Tibial nerve (tissue), 4 donors: ENCODE data around the gene CARS2. TPM values are rescaled to one million over a fixed set of nuclear protein-coding genes. Genes with fewer than 3 reads are reported as not detected.

ENCODE experiments used
- DNase-seq, 2 donors: peaks; one replicate each; pipeline ENCODE4 v3.0.0-alpha.2; 2019; ENCODE audit warnings: low spot score in 2 of 2
- H3K27ac ChIP-seq, 4 donors: fragments of 200-600 bp; sonication (generic) in 3 of 4; one replicate each; pipeline ENCODE4 v1.5.1; 2017 to 2019; ENCODE audit warnings: mild to moderate bottlenecking in 1 of 4
- H3K27me3 ChIP-seq, 2 donors: fragments of 200-600 bp; sonication (generic) in 1 of 2; one replicate each; pipeline versions ENCODE4 v1.5.1 to v1.6.0; 2017 to 2019
- H3K36me3 ChIP-seq, 3 donors: fragments of 200-600 bp; sonication (generic); one replicate each; pipeline ENCODE4 v1.5.1; 2018 to 2019
- H3K4me1 ChIP-seq, 4 donors: fragments of 200-600 bp; sonication (generic) in 3 of 4; one replicate each; pipeline ENCODE4 v1.5.1; 2017 to 2019
- H3K4me3 ChIP-seq, 4 donors: fragments of 200-600 bp; sonication (generic) in 3 of 4; one replicate each; pipeline ENCODE4 v1.5.1; 2017 to 2019; ENCODE audit warnings: mild to moderate bottlenecking in 1 of 4, moderate library complexity in 1 of 4
- H3K9me3 ChIP-seq, 4 donors: fragments of 200-600 bp; sonication (generic) in 3 of 4; one replicate each; pipeline ENCODE4 v1.5.1; 2017 to 2019
- CTCF ChIP-seq, 5 experiments: fragments of 200-600 bp in 3 of 5; fragments of 450-650 bp in 2 of 5; sonication (generic) in 3 of 5; IDR thresholded peaks; one replicate each; pipeline ENCODE4 v1.5.1; 2016 to 2019; ENCODE audit warnings: antibody characterized with exemption in 5 of 5, mild to moderate bottlenecking in 3 of 5, moderate library complexity in 2 of 5
- EP300 ChIP-seq, 2 donors: sonication (generic); formaldehyde crosslinking; IDR thresholded peaks; one replicate each; pipeline ENCODE4 v1.6.1; 2017; ENCODE audit warnings: antibody characterized with exemption in 2 of 2, mild to moderate bottlenecking in 1 of 2
- POLR2A ChIP-seq, 2 donors: fragments of 450-650 bp; IDR thresholded peaks; one replicate each; pipeline ENCODE4 v1.6.1; 2017; ENCODE audit warnings: antibody characterized with exemption in 2 of 2, mild to moderate bottlenecking in 2 of 2, moderate library complexity in 2 of 2
- WGBS, 2 donors: methylation state at CpG; one replicate each; pipeline ENCODE4 v1.1.5; 2018; 5-methylcytosine and 5-hydroxymethylcytosine counted together
- total RNA-seq, 4 donors: library from RNA; depleted of rRNA; stranded (reverse); fragments of >200 nt; gene quantifications; one replicate each; pipeline ENCODE4 v1.1.0, GENCODE V29; 2016

Gene CARS2
- total RNA-seq, 4 donors from 2014 or later, result 33.7 to 68.4 (median 64.3) TPM

- WGBS, 2 donors, result 71 to 74% methylated on average over 16 of the region's 16 CpGs
- Histone ChIP-seq H3K36me3 (peaks cover 0 to 86% (median 0%) of the 10 kb centered on the region in 3 donors), H3K27me3 (no peaks in the 10 kb centered on the region), H3K4me1 (peaks cover 0 to 17% (median 3%) of the 10 kb centered on the region in 4 donors), H3K27ac (no peak overlapping the region), H3K9me3 (no peaks in the 10 kb centered on the region), H3K4me3 (no peak overlapping the region)
- DNase-seq, result no peak
- no peak for TF ChIP-seq EP300 (IDR thresholded peaks at IDR 0.05)
These were observed 57.6 kb downstream of the CARS2 start for GRCh38 chr13:110648146-110648819.

GRCh38 chr13:110647365-110647737 is 58.6 kb downstream of the CARS2 start:
- no peak overlapping the region for H3K27ac ChIP-seq
- no peak overlapping the region for H3K4me3 ChIP-seq
- H3K27me3 ChIP-seq, result no peaks in the 10 kb centered on the region
- H3K4me1 ChIP-seq, result peaks cover 0 to 17% (median 3%) of the 10 kb centered on the region in 4 donors
- DNase-seq, result no peak
- WGBS, 2 donors, result 87 to 93% methylated on average over 10 of the region's 10 CpGs
- no peak for TF ChIP-seq EP300 (IDR thresholded peaks at IDR 0.05)
- peaks cover 0 to 86% (median 0%) of the 10 kb centered on the region in 3 donors for H3K36me3 ChIP-seq
- no peaks in the 10 kb centered on the region for H3K9me3 ChIP-seq

GRCh38 chr13:110646442-110647364 is 59.2 kb downstream of the CARS2 start:
- DNase-seq, result no peak
- 91 to 93% methylated on average over 26 to 27 of the region's 29 CpGs for WGBS, 2 donors
- no peak overlapping the region for H3K27ac ChIP-seq
- H3K36me3 ChIP-seq, result peaks cover 0 to 87% (median 0%) of the 10 kb centered on the region in 3 donors
- TF ChIP-seq EP300 (IDR thresholded peaks at IDR 0.05) (no peak), CTCF (IDR thresholded peaks at IDR 0.05) (no peak), POLR2A (IDR thresholded peaks at IDR 0.05) (no peak)
- H3K4me1 ChIP-seq, result peaks cover 0 to 17% (median 3%) of the 10 kb centered on the region in 4 donors
- no peaks in the 10 kb centered on the region for H3K9me3 ChIP-seq
- no peaks in the 10 kb centered on the region for H3K27me3 ChIP-seq
- no peak overlapping the region for H3K4me3 ChIP-seq

- H3K9me3 ChIP-seq, result no peaks in the 10 kb centered on the region
- DNase-seq, result no peak
- no peaks in the 10 kb centered on the region for H3K27me3 ChIP-seq
- H3K4me3 ChIP-seq, result no peak overlapping the region
- peaks cover 0 to 88% (median 0%) of the 10 kb centered on the region in 3 donors for H3K36me3 ChIP-seq
- H3K27ac ChIP-seq, result no peak overlapping the region
- TF ChIP-seq CTCF (IDR thresholded peaks at IDR 0.05), result no peak
- TF ChIP-seq POLR2A (IDR thresholded peaks at IDR 0.05), result no peak
- no peak for TF ChIP-seq EP300 (IDR thresholded peaks at IDR 0.05)
- WGBS, 2 donors, result 81 to 87% methylated on average over 9 to 14 of the region's 15 CpGs
- peaks cover 0 to 23% (median 3%) of the 10 kb centered on the region in 4 donors for H3K4me1 ChIP-seq
These were observed 60.2 kb downstream of the CARS2 start for GRCh38 chr13:110645750-110646149.

GRCh38 chr13:110644892-110645521 is 60.9 kb downstream of the CARS2 start:
- H3K27me3 ChIP-seq, result no peaks in the 10 kb centered on the region
- H3K9me3 ChIP-seq, result no peaks in the 10 kb centered on the region
- no peak overlapping the region for H3K4me3 ChIP-seq
- H3K4me1 ChIP-seq, result peaks cover 0 to 28% (median 3%) of the 10 kb centered on the region in 4 donors
- H3K27ac ChIP-seq, result peak overlapping the region in 1 of 4 donors; percentile 6
- WGBS, 2 donors, result 53% methylated on average over 22 to 23 of the region's 28 CpGs
- no peak for DNase-seq
- H3K36me3 ChIP-seq, result peaks cover 0 to 88% (median 0%) of the 10 kb centered on the region in 3 donors
- no peak for TF ChIP-seq POLR2A (IDR thresholded peaks at IDR 0.05)
- TF ChIP-seq EP300 (IDR thresholded peaks at IDR 0.05), result no peak
- TF ChIP-seq CTCF (IDR thresholded peaks at IDR 0.05), result peak; percentile 9 to 44 (median 28)
